Measurements from ENCODE around the gene CAV3. TPM values are rescaled to one million over a fixed set of nuclear protein-coding genes. Genes with fewer than 3 reads are reported as not detected.

CAV3 gene
- total RNA-seq, 1 experiment from 2014 or later: not detected

DNA sequence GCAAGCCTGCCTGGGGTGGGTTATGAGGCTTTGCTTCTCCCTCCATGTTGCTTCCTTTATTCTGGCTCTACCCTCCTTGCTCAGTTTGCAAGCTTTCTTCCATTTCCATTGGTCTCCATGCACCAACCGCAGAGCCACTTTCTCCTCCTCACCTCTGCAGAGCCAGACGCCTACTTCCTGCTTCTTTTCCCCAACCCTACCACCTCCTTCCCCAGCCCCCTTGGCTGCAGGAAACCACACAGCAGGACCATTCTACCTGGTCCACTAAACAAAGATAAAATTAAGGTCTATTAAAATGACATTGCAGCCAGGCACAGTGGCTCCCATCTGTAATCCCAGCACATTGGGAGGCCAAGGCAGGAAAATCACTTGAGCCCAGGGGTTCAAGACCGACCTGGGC is 10.0 kb upstream of the CAV3 start:
- no peaks in the 10 kb centered on the region for H3K9me3 ChIP-seq (ENCODE audit: control insufficient read depth in 1 of 2, insufficient read depth in 1 of 2, low read depth in 1 of 2, low read length in 2 of 2)
- intact Hi-C loops (cut with micrococcal nuclease): no loop called here
- H4K20me1 ChIP-seq (ENCODE audit: insufficient read depth): no peaks in the 10 kb centered on the region
- H3K27ac ChIP-seq (ENCODE audit: low read depth, low read length): no peak overlapping the region
- RAD21 ChIA-PET (ENCODE audit: low non-redundant PET in 1 of 2, low total read pairs in 2 of 2, uncharacterized antibody in 2 of 2, unreplicated experiment in 2 of 2): no interaction called here
- TF ChIP-seq ZBTB33 (IDR thresholded peaks at IDR 0.05; ENCODE audit: extremely low read depth, insufficient replicate concordance, low read length): no peak
- TF ChIP-seq FOSL1 (IDR thresholded peaks at IDR 0.05; ENCODE audit: low read depth): no peak
- TF ChIP-seq ZNF274 (IDR thresholded peaks at IDR 0.05; ENCODE audit: low read depth, low read length): no peak
- no peak for TF ChIP-seq POLR2A (IDR thresholded peaks at IDR 0.05; ENCODE audit: borderline replicate concordance, extremely low read depth, insufficient read depth, insufficient read length)
- TF ChIP-seq CBX3 (IDR thresholded peaks at IDR 0.05; ENCODE audit: low read depth): no peak
- TF ChIP-seq REST (IDR thresholded peaks at IDR 0.05; ENCODE audit: low read depth): no peak
- TF ChIP-seq EZH2phosphoT487 (IDR thresholded peaks at IDR 0.05; ENCODE audit: borderline replicate concordance): no peak
- TF ChIP-seq, protein P1, sequence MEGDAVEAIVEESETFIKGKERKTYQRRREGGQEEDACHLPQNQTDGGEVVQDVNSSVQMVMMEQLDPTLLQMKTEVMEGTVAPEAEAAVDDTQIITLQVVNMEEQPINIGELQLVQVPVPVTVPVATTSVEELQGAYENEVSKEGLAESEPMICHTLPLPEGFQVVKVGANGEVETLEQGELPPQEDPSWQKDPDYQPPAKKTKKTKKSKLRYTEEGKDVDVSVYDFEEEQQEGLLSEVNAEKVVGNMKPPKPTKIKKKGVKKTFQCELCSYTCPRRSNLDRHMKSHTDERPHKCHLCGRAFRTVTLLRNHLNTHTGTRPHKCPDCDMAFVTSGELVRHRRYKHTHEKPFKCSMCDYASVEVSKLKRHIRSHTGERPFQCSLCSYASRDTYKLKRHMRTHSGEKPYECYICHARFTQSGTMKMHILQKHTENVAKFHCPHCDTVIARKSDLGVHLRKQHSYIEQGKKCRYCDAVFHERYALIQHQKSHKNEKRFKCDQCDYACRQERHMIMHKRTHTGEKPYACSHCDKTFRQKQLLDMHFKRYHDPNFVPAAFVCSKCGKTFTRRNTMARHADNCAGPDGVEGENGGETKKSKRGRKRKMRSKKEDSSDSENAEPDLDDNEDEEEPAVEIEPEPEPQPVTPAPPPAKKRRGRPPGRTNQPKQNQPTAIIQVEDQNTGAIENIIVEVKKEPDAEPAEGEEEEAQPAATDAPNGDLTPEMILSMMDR (IDR thresholded peaks at IDR 0.05 in 2 of 3, conservative IDR thresholded peaks at IDR 0.05 in 1 of 3; ENCODE audit: borderline replicate concordance in 1 of 3, insufficient read depth in 1 of 3, low read depth in 2 of 3, low read length in 2 of 3): no peak
- no peak for TF ChIP-seq YY1 (IDR thresholded peaks at IDR 0.05; ENCODE audit: extremely low read depth, insufficient replicate concordance, low read depth, low read length)
- TF ChIP-seq CEBPB (IDR thresholded peaks at IDR 0.05; ENCODE audit: low read depth): no peak
- no peak for TF ChIP-seq ZFX (IDR thresholded peaks at IDR 0.05)
- DNase-seq (ENCODE audit: low read depth, low spot score) (no peak), ATAC-seq (no peak)
- H3K79me2 ChIP-seq (ENCODE audit: insufficient read depth, low read length): no peaks in the 10 kb centered on the region
- no peak overlapping the region for H3K4me2 ChIP-seq (ENCODE audit: low read length)
- POLR2A ChIA-PET: no interaction called here
- no peak overlapping the region for H3K4me3 ChIP-seq (replicated peaks in 1 of 2; ENCODE audit: low read depth in 1 of 2, low read length in 2 of 2)
- CTCF ChIA-PET: interaction anchor here (3.0 kb wide), 1 partner anchor 10 kb away, joined by 15 read pairs; no protein-coding TSS in a partner anchor
- H3K9me2 ChIP-seq (ENCODE audit: insufficient read depth): no peaks in the 10 kb centered on the region
- H3K9ac ChIP-seq (ENCODE audit: low read length): no peak overlapping the region
- no peaks in the 10 kb centered on the region for H3K36me3 ChIP-seq (ENCODE audit: control insufficient read depth in 1 of 2, insufficient read depth in 2 of 2, low read length in 2 of 2)
- BruUV-seq (replicated peaks): no TSS peak
- H2AFZ ChIP-seq (ENCODE audit: low read depth, low read length, poor library complexity, severe bottlenecking): no peak overlapping the region
- peaks cover 3 to 18% of the 10 kb centered on the region in 2 experiments; a peak in 3 of 4 replicates for H3K4me1 ChIP-seq (ENCODE audit: control insufficient read depth in 1 of 2, insufficient read depth in 2 of 2, low read length in 2 of 2)
- H3K27me3 ChIP-seq (ENCODE audit: insufficient read depth, low read length): no peaks in the 10 kb centered on the region
